ENCODE data around the gene TRAPPC11. TPM values are rescaled to one million over a fixed set of nuclear protein-coding genes. Genes with fewer than 3 reads are reported as not detected.

TRAPPC11 gene
- total RNA-seq, result 27.0 and 28.7 TPM in 2 replicates

DNA sequence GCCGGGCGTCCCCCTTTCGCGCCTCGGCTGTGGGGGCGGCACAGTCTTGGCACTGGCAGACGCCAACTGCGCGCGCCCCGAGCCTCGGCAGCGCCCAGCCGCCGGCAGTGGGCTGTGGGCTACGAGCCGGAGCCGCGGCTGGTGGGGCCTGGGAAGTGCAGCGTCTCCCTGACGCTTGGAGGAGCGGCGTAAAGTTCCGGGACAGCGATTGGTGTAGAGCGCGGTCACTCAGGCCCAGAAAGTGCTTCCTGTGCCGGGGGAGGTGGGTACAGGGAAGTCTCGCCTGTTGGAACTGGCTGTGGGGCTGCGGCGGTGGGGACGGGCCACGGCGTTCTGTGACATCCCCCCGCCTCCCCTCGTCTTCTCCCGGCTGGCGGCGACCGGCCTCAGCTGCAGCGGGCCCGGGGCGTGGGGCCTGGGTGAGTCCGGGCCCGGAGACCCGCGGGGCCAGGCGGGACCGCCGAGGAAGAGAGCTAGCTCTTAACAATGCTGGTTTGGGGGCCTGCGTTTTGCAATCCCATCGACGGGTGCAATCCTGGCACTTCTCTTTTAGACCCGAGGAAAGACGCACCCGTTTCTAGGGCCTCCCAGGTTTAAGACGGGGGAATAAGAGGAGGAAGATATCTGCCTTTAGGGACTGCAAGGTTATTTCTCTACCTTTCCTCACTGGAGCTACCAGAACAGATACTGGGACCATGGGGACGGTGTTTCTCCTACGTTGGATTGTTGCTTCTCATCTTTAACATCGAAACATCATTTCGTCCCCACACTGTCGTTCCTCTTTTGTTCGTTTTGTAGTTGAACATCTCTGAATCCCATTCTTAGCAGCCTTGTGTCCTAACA is at the start of gene TRAPPC11, which contains the start of gene RWDD4:
Gene TRAPPC11, plus strand, starts transcription at position 265 of the 843 bp plus-strand sequence. CDS start 4,575 bp downstream, outside the sequence.
Gene RWDD4, minus strand, starts transcription at position 157 of the 843 bp plus-strand sequence. CDS start 233 bp downstream, outside the sequence.

Other genes starting within 250 kb of the TRAPPC11 start
- gene CDKN2AIP, start 214.7 kb upstream of the TRAPPC11 start, total RNA-seq, result 11.2 and 14.0 TPM in 2 replicates
- gene ING2, start 154.2 kb upstream of the TRAPPC11 start, total RNA-seq, result 13.9 and 17.5 TPM in 2 replicates
- gene RWDD4, start 108 bp upstream of the TRAPPC11 start, total RNA-seq, result 25.4 and 31.5 TPM in 2 replicates
- 0.08 and 1.7 TPM in 2 replicates for gene STOX2, start 246.0 kb downstream of the TRAPPC11 start, total RNA-seq